ENCODE data around the gene ELAVL1. TPM values are rescaled to one million over a fixed set of nuclear protein-coding genes. Genes with fewer than 3 reads are reported as not detected.

Gene ELAVL1
- total RNA-seq, 1 donor from 2014 or later, result 124 TPM

- H3K36me3 Mint-ChIP-seq, result peaks cover 17% of the 10 kb centered on the region
- TF ChIP-seq CTCF (conservative IDR thresholded peaks at IDR 0.05), result no peak
- no peak for DNase-seq (ENCODE audit: extremely low spot score, unreplicated experiment)
- no peaks in the 10 kb centered on the region for H3K9me3 Mint-ChIP-seq
- H3K4me1 Mint-ChIP-seq (ENCODE audit: unreplicated experiment), result peaks cover 49% of the 10 kb centered on the region
- H3K27me3 Mint-ChIP-seq, result no peaks in the 10 kb centered on the region
- H3K27ac Mint-ChIP-seq, result no peak overlapping the region
- no peak overlapping the region for H3K4me3 Mint-ChIP-seq
Measured at GRCh38 chr19:8000298-8001038, 5.0 kb downstream of the ELAVL1 start.

GRCh38 chr19:7999376-7999775 is 6.1 kb downstream of the ELAVL1 start:
- no peak for TF ChIP-seq CTCF (conservative IDR thresholded peaks at IDR 0.05)
- H3K36me3 Mint-ChIP-seq, result peaks cover 14% of the 10 kb centered on the region
- H3K9me3 Mint-ChIP-seq, result no peaks in the 10 kb centered on the region
- H3K27me3 Mint-ChIP-seq, result no peaks in the 10 kb centered on the region
- no peak overlapping the region for H3K27ac Mint-ChIP-seq
- H3K4me3 Mint-ChIP-seq, result no peak overlapping the region
- peaks cover 54% of the 10 kb centered on the region for H3K4me1 Mint-ChIP-seq (ENCODE audit: unreplicated experiment)
- no peak for DNase-seq (ENCODE audit: extremely low spot score, unreplicated experiment)

- no peaks in the 10 kb centered on the region for H3K9me3 Mint-ChIP-seq
- DNase-seq (ENCODE audit: extremely low spot score, unreplicated experiment), result no peak
- H3K27me3 Mint-ChIP-seq, result no peaks in the 10 kb centered on the region
- no peak overlapping the region for H3K4me3 Mint-ChIP-seq
- H3K27ac Mint-ChIP-seq, result no peak overlapping the region
- peaks cover 54% of the 10 kb centered on the region for H3K4me1 Mint-ChIP-seq (ENCODE audit: unreplicated experiment)
- H3K36me3 Mint-ChIP-seq, result peaks cover 13% of the 10 kb centered on the region
- TF ChIP-seq CTCF (conservative IDR thresholded peaks at IDR 0.05), result no peak
Measured at GRCh38 chr19:7997809-7998480, 7.5 kb downstream of the ELAVL1 start.

GRCh38 chr19:7996883-7997282 is 8.6 kb downstream of the ELAVL1 start:
- Mint-ChIP-seq H3K9me3 (no peaks in the 10 kb centered on the region), H3K36me3 (peaks cover 13% of the 10 kb centered on the region), H3K27me3 (no peaks in the 10 kb centered on the region), H3K4me3 (no peak overlapping the region), H3K27ac (no peak overlapping the region), H3K4me1 (ENCODE audit: unreplicated experiment) (peaks cover 48% of the 10 kb centered on the region)
- no peak for TF ChIP-seq CTCF (conservative IDR thresholded peaks at IDR 0.05)
- DNase-seq (ENCODE audit: extremely low spot score, unreplicated experiment), result no peak

- no peak for TF ChIP-seq CTCF (conservative IDR thresholded peaks at IDR 0.05)
- no peaks in the 10 kb centered on the region for H3K9me3 Mint-ChIP-seq
- H3K27ac Mint-ChIP-seq, result no peak overlapping the region
- no peaks in the 10 kb centered on the region for H3K27me3 Mint-ChIP-seq
- H3K4me3 Mint-ChIP-seq, result no peak overlapping the region
- peaks cover 38% of the 10 kb centered on the region for H3K4me1 Mint-ChIP-seq (ENCODE audit: unreplicated experiment)
- H3K36me3 Mint-ChIP-seq, result peaks cover 16% of the 10 kb centered on the region
- no peak for DNase-seq (ENCODE audit: extremely low spot score, unreplicated experiment)
Measured at GRCh38 chr19:7995810-7996158, 9.7 kb downstream of the ELAVL1 start.
